Astrocyte of the spinal cord (primary cell): ENCODE data around the gene TPRA1.

ENCODE experiments used
- DNase-seq: peaks from one replicate; pipeline ENCODE4 v3.0.0; 2011; ENCODE audit warnings: low read depth, low spot score
- H3K4me3 ChIP-seq: 2 replicates; pipeline ENCODE4 v1.5.1; 2011; ENCODE audit warnings: low read depth, mild to moderate bottlenecking, low read length, moderate library complexity
- in situ Hi-C: cut with HindIII; loops from 2 replicates; pipeline ENCODE4 v1.10.0; 2017; ENCODE audit warnings: low sequenced_read_pairs
- TF ChIP-seq, protein P1 (sequence below): IDR thresholded peaks from 2 replicates; pipeline ENCODE4 v1.5.1; 2012; ENCODE audit warnings: low read depth, mild to moderate bottlenecking, low read length, inconsistent platforms

Gene TPRA1

DNA sequence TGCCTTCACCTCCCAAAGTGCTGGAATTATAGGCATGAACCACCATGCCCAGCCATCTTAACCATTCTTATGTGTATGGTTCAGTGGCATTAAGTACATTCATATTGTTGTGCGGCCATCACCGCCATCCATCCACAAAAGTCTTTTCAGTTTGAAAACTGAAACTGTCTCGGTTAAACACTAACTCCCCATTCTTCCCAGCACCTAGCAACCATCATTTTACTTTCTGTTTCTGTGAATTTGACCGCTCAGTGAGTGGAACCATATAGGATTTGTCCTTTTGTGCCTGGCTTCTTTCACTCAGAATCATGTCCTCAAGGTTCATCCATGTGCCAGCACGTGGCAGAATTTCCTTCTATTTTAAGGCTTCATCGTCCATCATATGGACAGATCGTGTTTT is 13.5 kb upstream of the TPRA1 start:
- no peak overlapping the region for H3K4me3 ChIP-seq
- TF ChIP-seq, protein P1, sequence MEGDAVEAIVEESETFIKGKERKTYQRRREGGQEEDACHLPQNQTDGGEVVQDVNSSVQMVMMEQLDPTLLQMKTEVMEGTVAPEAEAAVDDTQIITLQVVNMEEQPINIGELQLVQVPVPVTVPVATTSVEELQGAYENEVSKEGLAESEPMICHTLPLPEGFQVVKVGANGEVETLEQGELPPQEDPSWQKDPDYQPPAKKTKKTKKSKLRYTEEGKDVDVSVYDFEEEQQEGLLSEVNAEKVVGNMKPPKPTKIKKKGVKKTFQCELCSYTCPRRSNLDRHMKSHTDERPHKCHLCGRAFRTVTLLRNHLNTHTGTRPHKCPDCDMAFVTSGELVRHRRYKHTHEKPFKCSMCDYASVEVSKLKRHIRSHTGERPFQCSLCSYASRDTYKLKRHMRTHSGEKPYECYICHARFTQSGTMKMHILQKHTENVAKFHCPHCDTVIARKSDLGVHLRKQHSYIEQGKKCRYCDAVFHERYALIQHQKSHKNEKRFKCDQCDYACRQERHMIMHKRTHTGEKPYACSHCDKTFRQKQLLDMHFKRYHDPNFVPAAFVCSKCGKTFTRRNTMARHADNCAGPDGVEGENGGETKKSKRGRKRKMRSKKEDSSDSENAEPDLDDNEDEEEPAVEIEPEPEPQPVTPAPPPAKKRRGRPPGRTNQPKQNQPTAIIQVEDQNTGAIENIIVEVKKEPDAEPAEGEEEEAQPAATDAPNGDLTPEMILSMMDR: no peak
- in situ Hi-C loops: no loop called here
- DNase-seq: no peak

DNA sequence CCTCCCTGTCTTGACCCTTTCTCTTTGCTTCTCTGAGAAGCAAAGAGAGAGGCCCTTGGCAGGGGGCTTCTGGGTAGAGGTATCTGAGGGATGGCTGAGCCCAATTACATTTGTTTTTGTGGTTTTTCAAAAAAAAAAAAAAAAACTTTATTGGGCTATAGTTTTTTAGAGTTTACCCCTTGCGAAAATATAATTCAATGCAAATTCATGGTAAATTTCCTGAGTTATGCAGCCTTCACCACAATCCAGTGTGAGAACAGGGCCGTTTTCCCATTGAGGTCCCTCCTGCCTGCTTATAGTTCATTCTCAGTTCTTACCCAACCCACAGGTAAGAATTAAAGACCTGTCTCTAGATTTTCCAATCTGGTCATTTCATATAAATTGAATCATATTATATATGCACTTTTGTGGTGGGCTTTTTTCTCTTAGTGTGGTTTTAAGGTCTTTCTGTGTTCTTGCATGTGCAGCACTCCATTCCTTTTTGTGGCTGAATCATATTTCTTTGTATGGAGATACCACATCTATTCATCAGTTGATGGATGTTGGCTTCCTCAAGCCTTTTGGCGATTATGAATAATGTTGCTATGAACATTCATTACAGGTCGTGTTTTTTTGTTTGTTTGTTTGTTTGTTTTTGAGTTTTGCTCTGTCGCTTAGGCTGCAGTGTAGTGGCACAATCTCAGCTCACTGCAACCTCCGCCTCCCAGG is 10.4 kb upstream of the TPRA1 start:
- in situ Hi-C loops: no loop called here
- TF ChIP-seq, protein P1: no peak
- H3K4me3 ChIP-seq: no peak overlapping the region
- DNase-seq: no peak

DNA sequence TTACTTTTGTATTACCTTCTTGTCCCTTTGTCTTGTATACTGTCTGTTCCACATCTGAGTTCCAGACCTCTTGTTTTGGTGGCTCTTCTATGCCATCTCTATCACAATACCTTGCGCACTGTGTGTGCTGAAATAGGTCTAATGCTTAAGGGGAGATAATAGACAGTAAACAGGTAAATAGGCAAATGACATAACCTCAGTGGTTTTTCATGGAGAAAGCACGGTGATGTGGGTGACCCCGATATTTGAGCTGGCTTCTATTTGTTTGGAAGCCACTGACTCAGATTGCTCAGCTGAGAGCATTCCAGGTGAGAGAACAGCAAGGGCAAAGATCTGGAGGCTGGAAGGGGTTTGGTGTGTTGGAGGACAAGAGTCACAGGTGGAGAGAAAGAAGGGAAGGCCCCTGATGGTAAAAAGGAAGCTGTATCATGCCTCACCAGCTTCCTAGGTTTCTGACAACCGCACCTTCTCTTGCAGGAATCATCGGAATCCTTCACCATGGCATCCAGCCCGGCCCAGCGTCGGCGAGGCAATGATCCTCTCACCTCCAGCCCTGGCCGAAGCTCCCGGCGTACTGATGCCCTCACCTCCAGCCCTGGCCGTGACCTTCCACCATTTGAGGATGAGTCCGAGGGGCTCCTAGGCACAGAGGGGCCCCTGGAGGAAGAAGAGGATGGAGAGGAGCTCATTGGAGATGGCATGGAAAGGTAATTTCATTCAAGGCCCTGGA is 8.5 kb upstream of the TPRA1 start:
- in situ Hi-C loops: no loop called here
- no peak for DNase-seq
- TF ChIP-seq, protein P1: no peak
- H3K4me3 ChIP-seq: peak overlapping the region; percentile 61

DNA sequence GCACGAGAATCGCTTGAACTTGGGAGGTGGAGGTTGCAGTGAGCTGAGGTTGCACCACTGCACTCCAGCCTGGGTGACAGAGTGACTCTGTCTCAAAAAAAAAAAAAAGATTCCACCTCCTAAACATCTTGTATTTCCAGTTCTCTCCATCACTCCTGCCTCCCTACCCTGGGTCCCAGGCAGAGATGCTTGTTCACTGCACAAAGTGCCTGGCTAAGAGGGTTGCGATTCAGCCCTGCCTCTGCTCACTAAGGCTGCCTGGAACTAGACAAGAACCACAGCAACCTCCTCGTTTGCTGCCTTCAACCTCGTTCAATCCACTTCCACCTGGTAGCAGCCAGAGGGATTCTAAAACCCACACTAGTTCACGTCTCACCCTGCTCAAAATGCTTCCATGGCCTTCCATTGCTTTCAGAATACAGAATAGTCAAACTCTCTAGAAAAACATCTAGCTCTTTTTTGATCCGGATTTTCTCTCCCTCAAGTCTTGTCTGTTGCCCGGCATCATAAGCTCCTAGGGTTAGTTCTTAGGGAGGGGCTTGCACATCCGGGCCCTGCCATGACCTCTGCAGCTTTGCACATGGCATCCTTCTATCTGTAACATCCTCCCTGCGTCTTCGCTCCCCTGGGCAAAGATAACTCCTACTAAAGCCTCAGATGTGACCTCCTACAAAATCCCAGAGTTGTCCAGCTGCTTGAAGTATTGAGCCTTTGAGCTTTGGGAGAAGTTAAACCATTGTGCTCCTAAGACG is 6.7 kb upstream of the TPRA1 start:
- in situ Hi-C loops: no loop called here
- no peak overlapping the region for H3K4me3 ChIP-seq
- TF ChIP-seq, protein P1: no peak
- no peak for DNase-seq

DNA sequence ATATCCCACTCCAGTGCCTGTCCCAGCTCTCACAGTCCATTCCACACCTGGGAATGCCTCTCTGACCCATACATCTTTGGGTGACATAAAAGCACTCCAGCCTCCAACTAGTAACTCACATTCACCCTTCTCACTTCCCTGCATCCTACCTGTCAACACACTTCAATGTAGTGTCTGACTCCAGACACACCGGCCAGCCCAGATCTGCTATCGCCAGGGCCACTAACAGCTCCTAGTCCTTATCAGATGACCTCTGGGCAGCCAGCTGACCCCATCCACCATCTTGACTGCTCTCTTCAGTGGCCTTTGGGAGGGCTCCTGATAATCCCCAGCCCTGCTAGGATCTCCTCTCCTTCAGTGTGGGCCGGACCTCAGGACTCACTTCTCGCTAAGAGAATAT is 4.8 kb upstream of the TPRA1 start:
- DNase-seq: no peak
- in situ Hi-C loops: no loop called here
- H3K4me3 ChIP-seq: no peak overlapping the region
- TF ChIP-seq, protein P1: no peak

DNA sequence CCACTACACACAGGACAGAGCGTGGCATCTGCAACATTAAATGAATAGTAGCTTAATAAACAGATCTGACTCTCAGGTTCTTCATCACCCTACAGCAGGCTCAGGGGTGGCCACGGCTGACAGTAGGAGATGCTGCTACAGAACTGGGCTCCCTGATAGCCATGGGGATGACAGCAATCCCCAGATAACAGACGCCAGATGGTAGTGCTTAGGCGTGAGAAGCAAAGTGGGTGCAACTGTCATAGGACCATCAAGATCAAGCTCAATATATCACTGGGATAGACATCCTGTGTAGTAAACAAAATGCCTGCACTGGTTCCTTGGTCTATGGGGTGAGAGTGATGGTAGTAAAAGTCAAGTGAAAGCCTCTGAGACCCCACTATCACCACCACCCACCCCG is 2.6 kb upstream of the TPRA1 start:
- TF ChIP-seq, protein P1: no peak
- no peak for DNase-seq
- H3K4me3 ChIP-seq: no peak overlapping the region
- in situ Hi-C loops: no loop called here
